GM19324 (cell line): Measurements from ENCODE around the gene MAFF.
"Not testable (repeated sequence)": the region's sequence is repeated elsewhere in the genome, so short reads cannot be mapped to it uniquely, and the experiment has no call there.

Experiments
- ATAC-seq: cut with Tn5 transposase; IDR thresholded peaks from one replicate; pipeline ENCODE4 v1.9.1; 2021; ENCODE audit warnings: mild to moderate bottlenecking, moderate library complexity; ENCODE audit not compliant: unreplicated experiment, low FRiP score

Gene MAFF

DNA sequence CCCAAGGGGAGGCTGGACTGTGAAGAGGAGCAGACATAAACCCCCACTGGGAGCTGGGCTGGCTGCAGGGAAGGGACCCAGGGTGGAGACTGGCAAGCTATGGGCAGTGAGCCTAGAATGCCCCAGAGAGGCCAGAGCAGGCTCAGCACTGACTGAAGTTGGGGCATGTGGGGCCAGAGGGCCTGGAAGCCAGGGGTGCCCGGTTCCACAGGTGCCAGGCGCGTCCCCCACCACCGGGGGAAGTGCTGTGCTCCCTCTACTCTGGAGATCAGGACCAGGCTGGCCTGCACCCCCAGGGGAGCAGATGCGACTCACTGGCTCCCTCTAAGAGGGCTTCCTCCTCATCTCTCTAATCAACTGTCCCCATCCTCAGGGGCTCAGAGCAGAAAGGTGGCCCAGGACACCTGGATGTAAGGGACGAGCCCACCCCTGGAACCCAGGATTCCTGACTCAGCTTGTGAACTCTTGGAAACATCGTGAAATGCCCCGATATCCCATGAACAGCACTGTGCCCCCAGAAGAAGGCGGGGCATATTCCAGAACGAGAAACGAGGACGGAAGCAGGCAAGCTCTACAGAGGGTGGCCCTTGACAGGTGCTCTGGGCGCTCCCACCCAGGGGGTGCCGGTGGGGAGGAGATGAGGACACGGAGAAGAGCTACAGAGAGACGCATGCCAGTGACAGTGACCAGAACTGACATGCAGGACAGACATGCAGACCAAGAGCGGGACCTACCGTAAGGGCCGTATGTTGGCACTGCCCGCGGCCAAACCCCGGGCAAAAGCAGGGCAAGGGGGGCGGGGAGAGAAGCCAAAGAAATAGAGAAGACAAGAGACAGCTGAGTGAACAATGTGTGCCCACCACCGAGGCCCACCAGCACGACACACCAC is 20.4 kb downstream of the MAFF start:
- no peak for ATAC-seq

- ATAC-seq = no peak
Measured at GRCh38 chr22:38222797-38223119, 21.0 kb downstream of the MAFF start.

DNA sequence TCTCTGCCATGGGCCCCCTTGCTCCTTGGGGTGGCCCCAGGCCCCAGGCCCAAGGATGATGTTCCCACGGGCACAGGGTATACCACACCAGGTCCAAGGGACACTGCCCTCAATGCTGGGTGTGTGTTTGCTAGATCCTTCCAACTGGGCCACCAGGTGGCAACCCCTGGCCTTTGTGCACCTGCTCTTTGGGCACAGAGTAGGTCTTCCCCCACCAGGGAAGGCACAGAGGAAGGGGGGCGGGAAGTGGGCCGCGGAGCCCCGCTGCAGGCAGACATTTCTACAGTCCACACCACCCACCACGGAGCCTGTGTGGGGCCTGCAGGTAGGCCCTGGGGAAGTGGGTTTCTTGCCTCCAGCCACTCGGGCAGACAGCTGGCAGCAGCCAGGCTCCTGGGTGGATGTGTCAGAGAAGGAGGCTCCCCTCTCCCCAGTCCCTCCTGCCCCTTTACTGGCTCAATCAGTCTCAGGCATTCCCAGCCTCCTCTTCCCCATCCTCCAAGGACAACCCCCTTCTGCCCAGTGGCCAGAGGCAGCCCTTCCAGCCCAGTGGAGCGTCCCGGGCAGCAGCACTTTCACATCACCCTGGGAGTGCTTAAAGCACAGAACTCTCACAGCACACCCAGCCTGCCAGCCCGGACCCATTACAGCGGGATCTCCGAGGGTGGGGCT is 21.6 kb downstream of the MAFF start:
- no peak for ATAC-seq

DNA sequence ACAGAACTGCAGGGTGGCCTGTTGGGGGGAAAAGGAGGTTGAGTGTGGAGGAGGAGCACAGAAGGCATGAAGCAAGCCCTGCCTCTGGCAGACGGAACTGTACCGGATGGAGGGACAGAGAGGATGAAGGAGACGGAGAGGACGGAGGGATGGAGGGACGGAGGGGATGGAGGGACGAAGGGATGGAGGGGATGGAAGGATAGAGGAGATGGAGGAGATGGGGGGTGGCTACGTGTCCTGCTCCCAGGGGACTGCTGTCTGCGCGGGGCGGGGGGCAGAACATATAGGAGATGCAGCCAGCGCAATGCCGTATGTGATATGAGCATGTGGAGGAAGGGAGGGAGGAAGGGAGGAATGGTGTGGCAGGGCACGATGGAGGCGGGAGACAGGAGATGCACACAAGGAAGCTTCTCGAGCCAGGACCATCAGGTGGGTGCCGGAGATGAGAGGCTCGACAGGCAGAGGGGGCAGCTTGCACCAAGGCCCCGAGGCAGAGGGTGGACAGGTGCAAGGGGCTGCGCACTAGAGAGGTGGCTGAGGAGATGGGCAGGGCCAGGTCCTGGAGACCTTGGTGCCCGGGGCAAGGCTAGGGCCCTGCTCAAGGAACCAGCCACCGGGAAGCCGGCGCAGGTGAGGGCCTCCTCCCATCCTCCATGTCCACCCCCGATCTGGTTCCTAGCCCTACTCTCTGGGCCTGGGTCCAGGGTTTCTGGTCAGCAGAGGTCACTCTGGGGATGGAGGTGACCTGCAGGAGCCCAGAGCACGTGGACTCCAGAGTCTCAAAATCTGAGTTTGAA is 25.3 kb downstream of the MAFF start:
- ATAC-seq = no peak

DNA sequence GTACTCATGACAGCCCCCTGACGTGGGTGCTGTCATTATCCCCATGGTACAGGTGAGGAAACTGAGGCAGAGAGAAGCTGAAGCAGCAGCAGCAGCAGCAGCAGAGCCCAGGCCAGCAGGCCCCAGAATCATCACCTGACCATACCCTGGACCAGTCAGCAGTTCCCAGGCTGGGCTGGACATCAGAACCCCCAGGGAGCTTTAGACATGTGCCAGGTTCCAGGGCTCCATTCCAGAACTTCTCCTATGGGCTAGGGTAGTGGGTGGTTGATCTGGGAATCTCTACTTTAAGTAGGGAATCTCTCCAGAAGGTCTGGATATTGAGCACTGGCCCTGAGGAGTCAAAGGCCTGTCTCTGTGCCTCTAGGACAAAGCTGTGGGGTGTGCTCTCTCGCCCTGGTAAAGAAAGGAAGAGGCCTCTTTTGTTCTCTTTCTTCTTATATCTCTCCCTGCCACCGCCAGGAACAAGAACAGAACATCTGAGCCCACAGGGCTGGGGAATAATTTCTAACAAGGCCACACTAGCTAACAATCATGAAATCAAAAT is 26.6 kb downstream of the MAFF start:
- ATAC-seq = no peak

DNA sequence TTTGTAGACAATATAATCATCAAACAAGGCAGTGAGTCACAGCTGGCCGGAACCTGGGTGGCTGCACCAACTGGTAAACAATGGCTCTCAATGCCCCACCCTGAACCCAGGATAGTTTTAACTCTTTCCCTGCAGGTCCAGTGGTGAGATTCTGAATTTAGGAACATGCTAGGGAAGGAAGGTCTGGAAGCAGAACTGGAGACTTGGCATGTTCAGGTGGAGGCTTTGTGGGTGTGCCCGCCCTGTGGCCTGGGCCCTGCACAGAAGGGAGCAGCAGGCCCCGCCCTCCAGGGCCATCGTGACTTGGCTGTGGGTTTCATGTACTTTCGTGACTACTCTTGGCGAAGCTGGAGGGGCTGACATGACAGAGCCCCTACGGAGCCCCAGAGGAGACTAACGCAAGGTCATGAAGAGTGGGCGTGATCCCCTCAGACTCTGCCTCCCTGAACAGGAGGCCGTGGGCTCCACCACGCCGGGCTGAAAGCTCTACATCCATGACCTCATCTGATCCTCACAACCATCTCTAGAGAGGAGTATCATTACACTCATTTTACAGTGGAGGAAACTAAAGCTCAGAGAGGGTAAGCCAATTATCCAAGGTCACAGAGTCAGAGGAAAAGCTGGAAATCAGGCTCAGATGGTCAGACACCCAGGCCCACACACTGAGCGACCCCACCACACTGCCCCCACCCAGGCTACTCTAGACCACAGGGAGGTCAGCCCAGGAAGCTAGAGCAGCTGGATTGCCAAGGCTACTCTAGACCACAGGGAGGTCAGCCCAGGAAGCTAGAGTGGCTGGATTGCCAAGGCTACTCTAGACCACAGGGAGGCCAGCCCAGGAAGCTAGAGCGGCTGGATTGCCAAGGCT is 27.3 kb downstream of the MAFF start:
- ATAC-seq = no peak

GRCh38 chr22:38230108-38230825 is 28.5 kb downstream of the MAFF start:
- ATAC-seq = no peak

DNA sequence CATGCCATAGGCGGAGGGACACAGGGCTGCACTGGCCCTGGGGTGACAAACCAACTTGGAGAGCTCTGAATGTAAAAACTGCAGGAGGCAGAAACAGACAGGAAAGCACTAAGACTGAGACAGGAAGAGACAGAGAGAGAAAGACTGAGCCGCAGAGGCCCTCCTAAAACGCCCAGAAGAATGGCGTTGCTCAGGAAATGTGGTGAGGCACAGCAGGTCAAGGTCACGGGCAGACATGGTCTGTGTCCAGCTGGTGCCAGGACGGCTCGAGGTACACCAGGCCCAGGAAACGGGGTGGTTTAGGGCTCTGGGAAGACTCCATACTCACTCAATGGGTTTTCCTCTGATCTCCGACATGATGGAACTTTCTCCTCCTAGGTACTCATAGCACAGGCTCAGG is 29.1 kb downstream of the MAFF start:
- no peak for ATAC-seq

DNA sequence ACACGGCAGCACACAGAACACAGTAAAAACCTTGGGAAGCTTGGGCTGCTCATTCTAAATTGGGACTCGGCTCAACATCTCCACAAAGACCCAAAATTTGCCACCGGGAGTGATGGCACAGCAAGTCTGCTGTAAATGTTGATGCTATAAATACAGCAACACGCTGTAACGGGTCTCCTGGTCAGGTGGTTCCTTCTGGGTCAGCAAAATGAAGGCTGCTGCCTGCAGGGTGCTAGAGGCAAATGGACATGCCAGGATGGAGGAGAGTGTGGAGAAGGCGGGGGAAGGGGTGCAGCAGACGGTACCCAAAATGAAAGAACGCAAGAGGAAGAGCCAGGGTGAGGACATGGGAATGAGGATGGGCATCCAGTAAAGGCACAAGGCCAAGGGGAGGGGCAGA is 30.4 kb downstream of the MAFF start:
- no peak for ATAC-seq

DNA sequence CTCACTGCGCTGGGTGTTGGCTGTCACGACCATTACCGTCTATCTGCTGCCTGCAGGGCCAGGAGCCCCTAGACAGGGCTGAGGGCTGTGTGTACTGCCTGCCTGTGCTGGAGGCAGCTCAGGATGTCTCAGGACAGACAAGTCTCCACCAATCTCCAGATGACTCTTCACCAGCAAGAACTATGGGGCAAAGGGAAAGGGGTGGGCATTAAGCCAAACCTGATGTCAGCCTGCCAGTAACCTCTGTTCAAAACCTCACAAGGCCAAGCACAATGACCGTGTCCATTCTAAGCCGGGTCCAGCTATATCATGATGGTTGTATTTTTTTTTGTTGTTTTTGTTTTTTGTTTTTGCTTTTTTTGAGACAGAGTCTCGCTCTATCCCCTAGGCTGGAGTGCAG is 31.6 kb downstream of the MAFF start:
- no peak for ATAC-seq

GRCh38 chr22:38233856-38234255 is 32.1 kb downstream of the MAFF start:
- ATAC-seq = not testable (repeated sequence)

GRCh38 chr22:38235240-38235850 is 33.6 kb downstream of the MAFF start:
- no peak for ATAC-seq

- no peak for ATAC-seq
Measured at GRCh38 chr22:38236786-38237185, 35.0 kb downstream of the MAFF start.

- ATAC-seq = no peak
Measured at GRCh38 chr22:38238519-38239071, 36.8 kb downstream of the MAFF start.

DNA sequence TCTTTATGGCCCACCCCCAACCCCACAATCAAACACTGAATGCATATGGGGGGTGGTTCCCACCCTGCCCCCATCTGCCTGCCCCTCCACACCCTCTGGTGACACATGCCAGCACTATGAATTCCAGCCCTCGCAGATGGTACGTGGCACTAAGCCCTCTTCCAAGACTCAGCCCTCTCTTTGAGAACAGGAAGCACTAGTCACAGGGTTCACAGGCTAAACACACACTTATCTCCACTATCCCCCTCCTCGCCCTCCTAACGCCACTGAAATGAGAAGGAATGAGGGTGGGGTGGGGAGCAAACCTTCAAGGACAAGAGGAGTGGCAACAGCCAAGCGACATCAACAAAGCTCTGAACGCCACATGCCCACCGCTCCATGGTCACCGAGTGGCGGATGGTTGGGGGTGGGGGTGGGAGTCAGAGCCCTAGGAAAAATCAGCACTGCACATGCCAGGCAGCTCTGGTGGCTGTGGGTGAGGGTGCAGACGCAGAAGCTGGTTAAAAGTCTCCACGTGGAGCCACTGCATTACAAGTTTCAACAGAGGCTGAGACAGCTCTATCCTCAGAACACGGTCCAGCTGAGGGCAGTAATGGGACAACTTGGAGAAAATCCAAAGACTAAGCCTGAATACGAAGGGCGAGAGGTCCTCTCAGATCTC is 37.4 kb downstream of the MAFF start:
- no peak for ATAC-seq

- ATAC-seq = no peak
Measured at GRCh38 chr22:38240734-38241252, 39.0 kb downstream of the MAFF start.

- ATAC-seq = no peak
Measured at GRCh38 chr22:38243007-38243765, 41.4 kb downstream of the MAFF start.
